WERI-Rb-1 (cell line): ENCODE data around the gene GPR84.
A peak's percentile ranks its signal among the peaks of the same experiment; 100 is the strongest.

Source experiments
- DNase-seq: peaks from one replicate; pipeline ENCODE4 v3.0.0-alpha.2; 2020
- H3K27ac ChIP-seq: fragments of 250-450 bp; sonication (Bioruptor Pico); 2 replicates; pipeline ENCODE4 v1.5.1; 2020; ENCODE audit warnings: mild to moderate bottlenecking, moderate library complexity
- H3K27me3 ChIP-seq: fragments of 250-450 bp; sonication (Bioruptor Pico); 2 replicates; pipeline ENCODE4 v1.5.1; 2021; ENCODE audit warnings: mild to moderate bottlenecking, low read depth, moderate library complexity; ENCODE audit not compliant: insufficient read depth, severe bottlenecking
- H3K36me3 ChIP-seq: fragments of 250-450 bp; sonication (Bioruptor Pico); 2 replicates; pipeline ENCODE4 v1.5.1; 2020; ENCODE audit warnings: mild to moderate bottlenecking, moderate library complexity
- H3K4me3 ChIP-seq: 2 replicates; pipeline ENCODE4 v1.5.1; 2011; ENCODE audit warnings: low read depth, mild to moderate bottlenecking, control low read depth, low read length
- H3K9me3 ChIP-seq: fragments of 250-450 bp; sonication (Bioruptor Pico); 2 replicates; pipeline ENCODE4 v1.5.1; 2021; ENCODE audit warnings: mild to moderate bottlenecking, moderate library complexity; ENCODE audit not compliant: severe bottlenecking
- CTCF ChIP-seq: IDR thresholded peaks from 2 replicates; pipeline ENCODE4 v1.5.1; 2011; ENCODE audit warnings: low read depth, mild to moderate bottlenecking, control low read depth, inconsistent platforms, low read length

Gene GPR84

DNA sequence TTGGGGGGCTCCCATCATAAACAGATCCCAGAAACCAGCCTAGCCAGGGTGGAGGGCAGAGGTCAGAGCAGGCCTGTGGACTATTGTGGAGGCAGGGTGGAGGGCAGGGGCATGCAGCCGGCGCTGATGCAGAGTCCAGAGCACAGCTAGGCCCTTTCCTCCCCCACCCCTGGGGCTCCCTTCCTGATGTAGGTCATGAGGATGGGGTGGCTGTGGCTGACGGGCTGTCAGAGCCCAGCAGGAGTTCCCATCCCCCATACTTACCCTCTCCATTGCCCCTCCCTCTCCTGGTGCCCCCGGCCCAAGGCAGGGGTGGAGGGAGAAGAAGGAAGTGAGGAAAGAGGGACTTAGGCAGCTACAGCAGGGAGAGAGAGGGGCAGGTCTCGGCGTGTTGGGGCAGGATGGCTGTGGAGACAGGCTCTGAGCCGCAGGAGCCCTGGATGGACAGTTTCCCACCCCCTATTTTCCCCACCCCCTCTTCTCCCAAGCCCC lies 25.9 kb upstream of the GPR84 start:
- TF ChIP-seq CTCF = no peak
- Histone ChIP-seq H3K27me3 (no peaks in the 10 kb centered on the region), H3K27ac (peak overlapping the region; percentile 99), H3K36me3 (peaks cover 22% of the 10 kb centered on the region), H3K4me3 (peak overlapping the region; percentile 93), H3K9me3 (no peaks in the 10 kb centered on the region)
- peak; percentile 60 for DNase-seq

- DNase-seq = no peak
- H3K4me3 ChIP-seq = peak overlapping the region; percentile 93
- peak overlapping the region; percentile 99 for H3K27ac ChIP-seq
These were observed 25.4 kb upstream of the GPR84 start for GRCh38 chr12:54389607-54390175.

GRCh38 chr12:54389134-54389508 lies 24.8 kb upstream of the GPR84 start:
- DNase-seq = no peak
- Histone ChIP-seq H3K9me3 (no peaks in the 10 kb centered on the region), H3K4me3 (no peak overlapping the region), H3K27me3 (no peaks in the 10 kb centered on the region), H3K36me3 (peaks cover 30% of the 10 kb centered on the region), H3K27ac (peak overlapping the region; percentile 99)
- TF ChIP-seq CTCF = no peak

More at GRCh38 chr12:54389607-54390175, 25.4 kb upstream of the GPR84 start:
- TF ChIP-seq CTCF = no peak
- H3K27me3 ChIP-seq = no peaks in the 10 kb centered on the region
- peaks cover 24% of the 10 kb centered on the region for H3K36me3 ChIP-seq
- H3K9me3 ChIP-seq = no peaks in the 10 kb centered on the region

GRCh38 chr12:54388237-54389133 lies 24.2 kb upstream of the GPR84 start:
- DNase-seq = no peak
- Histone ChIP-seq H3K36me3 (peaks cover 36% of the 10 kb centered on the region), H3K27me3 (no peaks in the 10 kb centered on the region), H3K4me3 (no peak overlapping the region), H3K27ac (peak overlapping the region; percentile 99), H3K9me3 (no peaks in the 10 kb centered on the region)
- TF ChIP-seq CTCF = no peak

GRCh38 chr12:54387114-54387467 lies 22.8 kb upstream of the GPR84 start:
- Histone ChIP-seq H3K9me3 (no peaks in the 10 kb centered on the region), H3K27ac (peak overlapping the region; percentile 99), H3K36me3 (peaks cover 50% of the 10 kb centered on the region), H3K4me3 (no peak overlapping the region), H3K27me3 (no peaks in the 10 kb centered on the region)
- DNase-seq = peak; percentile 35
- no peak for TF ChIP-seq CTCF
